ENCODE measurements around the gene NEURL1.
"Not testable (repeated sequence)": the region's sequence is repeated elsewhere in the genome, so short reads cannot be mapped to it uniquely, and the experiment has no call there.

Gene NEURL1

GRCh38 chr10:103622935-103623574 is 129.6 kb downstream of the NEURL1 start:
- no peak for DNase-seq

- DNase-seq: no peak
Measured at GRCh38 chr10:103626178-103626577, 132.7 kb downstream of the NEURL1 start.

- no peak for DNase-seq
Measured at GRCh38 chr10:103627111-103627892, 133.8 kb downstream of the NEURL1 start.

DNA sequence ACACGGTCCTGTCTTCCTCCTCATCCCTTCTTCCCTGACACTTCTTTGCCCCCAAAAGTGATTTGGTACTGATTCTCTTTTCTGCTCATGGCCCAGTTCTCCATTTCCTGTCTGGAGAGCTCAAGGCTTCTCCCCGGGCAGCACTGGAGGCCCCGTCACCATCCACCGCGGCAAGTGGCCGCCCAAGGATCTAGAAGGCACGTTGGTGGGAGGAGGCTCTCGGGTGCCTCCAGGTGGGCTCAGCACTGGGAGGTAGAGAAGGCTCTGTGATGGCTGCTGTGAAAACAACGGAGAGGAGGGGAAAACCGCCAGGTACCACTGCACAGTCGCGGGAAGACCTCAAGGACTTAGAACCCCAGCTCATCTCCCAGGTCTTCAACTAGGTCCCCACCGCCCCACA is 134.4 kb downstream of the NEURL1 start:
- DNase-seq: no peak

GRCh38 chr10:103629581-103629980 is 136.1 kb downstream of the NEURL1 start:
- no peak for DNase-seq

DNA sequence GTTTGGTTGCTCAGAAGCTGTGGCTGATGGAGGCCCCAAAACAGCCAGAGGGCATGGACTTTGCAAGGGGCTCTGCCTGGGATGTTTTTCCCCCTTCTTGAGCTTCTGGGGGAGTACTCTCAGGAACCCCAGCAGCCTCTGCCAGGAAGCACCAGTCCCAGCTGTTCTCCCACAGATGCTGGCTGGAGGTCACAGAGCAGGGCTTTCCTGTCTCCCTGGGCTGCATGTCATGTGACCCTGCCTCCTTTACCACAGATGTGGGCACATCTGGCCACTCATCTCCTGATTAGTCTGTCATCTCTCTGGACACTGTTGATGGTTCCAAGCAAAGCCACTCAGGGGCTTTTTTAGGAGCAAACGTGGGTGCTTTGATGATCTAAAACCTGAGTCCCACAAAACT is 136.7 kb downstream of the NEURL1 start:
- DNase-seq: no peak

GRCh38 chr10:103632247-103632642 is 138.7 kb downstream of the NEURL1 start:
- DNase-seq: no peak

DNA sequence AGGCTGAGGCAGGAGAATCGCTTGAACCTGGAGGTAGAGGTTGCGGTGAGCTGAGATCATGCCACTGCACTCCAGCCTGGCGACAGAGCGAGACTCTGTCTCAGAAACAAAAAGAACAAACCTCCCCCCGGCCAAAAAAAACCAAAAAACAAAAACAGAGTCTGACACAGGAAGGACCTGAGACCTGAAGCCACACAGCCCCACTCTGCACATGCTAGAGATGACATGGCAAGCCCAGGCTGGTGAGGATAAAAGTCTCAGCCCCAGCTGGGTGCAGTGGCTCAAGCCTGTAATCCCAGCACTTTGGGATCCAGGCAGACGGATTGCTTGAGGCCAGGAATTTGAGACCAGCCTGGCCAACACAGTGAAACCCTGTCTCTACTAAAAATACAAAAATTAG is 139.4 kb downstream of the NEURL1 start:
- not testable (repeated sequence) for DNase-seq

GRCh38 chr10:103633846-103634245 is 140.3 kb downstream of the NEURL1 start:
- no peak for DNase-seq

DNA sequence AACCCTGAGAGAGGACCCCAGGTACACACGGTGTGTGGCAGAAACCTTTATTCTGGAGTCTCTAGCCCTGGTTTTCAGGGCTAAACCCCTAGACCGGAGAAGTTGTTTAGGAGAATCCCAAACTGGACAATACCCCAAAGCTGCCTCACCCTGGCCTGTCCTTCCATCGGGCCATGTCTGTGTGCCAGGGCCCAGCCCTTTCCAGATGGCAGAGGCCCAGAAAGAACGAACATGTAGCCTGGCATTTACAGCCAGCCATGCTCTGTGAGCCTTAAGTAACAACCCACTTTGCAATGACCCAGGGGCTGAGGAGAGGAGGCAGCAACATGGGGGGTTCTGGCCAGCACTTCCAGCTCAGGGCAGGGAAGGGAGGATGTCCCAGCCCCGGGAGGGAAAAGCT is 142.1 kb downstream of the NEURL1 start:
- no peak for DNase-seq

GRCh38 chr10:103636492-103636891 is 143.0 kb downstream of the NEURL1 start:
- DNase-seq: no peak

GRCh38 chr10:103637011-103637410 is 143.5 kb downstream of the NEURL1 start:
- no peak for DNase-seq

DNA sequence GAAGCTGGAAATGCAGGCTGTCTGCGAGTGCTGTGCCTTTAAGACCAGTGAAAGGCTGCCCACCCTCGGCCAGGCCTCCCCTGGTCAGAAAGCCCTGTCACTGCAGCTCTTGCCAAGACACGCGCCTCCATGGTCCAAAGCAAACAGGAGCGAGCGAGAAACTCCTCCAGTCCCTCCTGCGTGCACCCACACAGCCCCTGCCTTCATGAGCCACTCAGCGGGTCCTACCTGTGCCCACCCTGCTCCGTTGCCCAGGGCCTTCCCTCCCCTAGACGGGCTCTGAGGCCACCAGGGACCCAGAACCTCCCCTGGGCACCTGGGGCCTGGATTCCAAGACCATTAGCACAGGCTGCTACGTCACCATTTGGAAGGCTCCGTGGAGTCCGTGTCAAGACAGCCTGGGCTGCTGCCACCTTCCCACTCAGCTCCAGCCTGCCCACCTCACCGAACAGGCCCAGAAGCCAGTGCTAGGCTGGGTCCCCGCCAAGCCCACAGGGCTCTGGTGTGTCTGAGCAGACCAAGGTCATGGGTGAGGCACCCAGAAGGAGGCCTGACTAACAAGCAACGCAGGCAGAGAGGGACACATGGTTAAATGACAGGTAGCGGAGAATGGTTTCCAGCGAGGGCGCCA is 144.5 kb downstream of the NEURL1 start:
- no peak for DNase-seq

- no peak for DNase-seq
Measured at GRCh38 chr10:103638948-103639347, 145.4 kb downstream of the NEURL1 start.

GRCh38 chr10:103640436-103641181 is 147.1 kb downstream of the NEURL1 start:
- no peak for DNase-seq

GRCh38 chr10:103641326-103641725 is 147.8 kb downstream of the NEURL1 start:
- DNase-seq: no peak

All from right kidney (tissue), 1 donor.